Measurements from ENCODE around the gene RARS2.

The RARS2 gene

DNA sequence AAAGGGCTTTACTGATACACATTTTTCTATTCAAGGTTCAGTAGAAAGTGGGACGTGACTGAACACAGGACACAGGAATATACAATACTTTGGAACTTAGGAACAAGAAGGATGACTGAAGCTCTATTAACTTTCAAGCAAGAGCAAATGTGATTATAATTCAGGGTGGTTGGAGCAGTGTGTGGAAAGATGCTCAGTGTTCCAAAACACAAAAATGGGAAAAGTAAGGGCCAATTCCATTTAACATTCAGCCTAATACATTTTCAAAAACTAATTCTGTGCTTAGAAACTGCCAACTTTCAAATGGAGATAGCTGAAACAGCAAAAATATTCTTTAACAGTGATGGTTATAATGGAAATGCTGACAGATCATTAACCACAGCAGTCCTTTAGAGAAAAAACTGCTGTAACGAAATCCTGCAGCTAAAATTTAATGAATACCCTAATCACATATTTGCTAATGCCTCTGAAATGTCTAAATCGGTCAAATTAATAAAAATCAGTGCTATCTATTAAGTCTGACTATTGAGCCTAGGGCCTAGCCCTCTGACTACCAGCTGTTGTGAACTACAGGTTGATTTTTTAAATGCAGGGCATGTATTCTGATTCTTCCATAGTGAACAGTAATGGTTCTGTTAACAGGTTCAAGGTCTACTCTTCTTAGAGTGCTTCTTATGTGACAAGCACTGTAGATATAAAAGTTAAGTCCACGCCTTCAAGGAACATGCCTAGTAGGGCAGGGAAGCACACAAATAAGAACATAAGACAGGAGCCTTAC, 45.9 kb downstream of the RARS2 start:
- no peak for DNase-seq (ENCODE audit: low read depth, low spot score)
- POLR2A ChIA-PET: interaction anchor here (0.9 kb wide), 1 partner anchor 158 kb away, joined by 4 read pairs; the partner anchor contains the start of gene AKIRIN2
- CTCF ChIA-PET: no interaction called here
- no peak overlapping the region for H3K4me3 ChIP-seq (ENCODE audit: low read depth, low read length)
- TF ChIP-seq, protein P1, sequence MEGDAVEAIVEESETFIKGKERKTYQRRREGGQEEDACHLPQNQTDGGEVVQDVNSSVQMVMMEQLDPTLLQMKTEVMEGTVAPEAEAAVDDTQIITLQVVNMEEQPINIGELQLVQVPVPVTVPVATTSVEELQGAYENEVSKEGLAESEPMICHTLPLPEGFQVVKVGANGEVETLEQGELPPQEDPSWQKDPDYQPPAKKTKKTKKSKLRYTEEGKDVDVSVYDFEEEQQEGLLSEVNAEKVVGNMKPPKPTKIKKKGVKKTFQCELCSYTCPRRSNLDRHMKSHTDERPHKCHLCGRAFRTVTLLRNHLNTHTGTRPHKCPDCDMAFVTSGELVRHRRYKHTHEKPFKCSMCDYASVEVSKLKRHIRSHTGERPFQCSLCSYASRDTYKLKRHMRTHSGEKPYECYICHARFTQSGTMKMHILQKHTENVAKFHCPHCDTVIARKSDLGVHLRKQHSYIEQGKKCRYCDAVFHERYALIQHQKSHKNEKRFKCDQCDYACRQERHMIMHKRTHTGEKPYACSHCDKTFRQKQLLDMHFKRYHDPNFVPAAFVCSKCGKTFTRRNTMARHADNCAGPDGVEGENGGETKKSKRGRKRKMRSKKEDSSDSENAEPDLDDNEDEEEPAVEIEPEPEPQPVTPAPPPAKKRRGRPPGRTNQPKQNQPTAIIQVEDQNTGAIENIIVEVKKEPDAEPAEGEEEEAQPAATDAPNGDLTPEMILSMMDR (IDR thresholded peaks at IDR 0.05; ENCODE audit: insufficient read depth, low read length, missing control alignments): no peak

GRCh38 chr6:87541744-87542143, 48.0 kb downstream of the RARS2 start:
- DNase-seq (ENCODE audit: low read depth, low spot score): no peak
- ChIA-PET CTCF (interaction anchor here (1.2 kb wide), 1 partner anchor 13 kb away, joined by 3 read pairs; no protein-coding TSS in a partner anchor), POLR2A (no interaction called here)
- TF ChIP-seq, protein P1 (IDR thresholded peaks at IDR 0.05; ENCODE audit: insufficient read depth, low read length, missing control alignments): no peak
- H3K4me3 ChIP-seq (ENCODE audit: low read depth, low read length): no peak overlapping the region

DNA sequence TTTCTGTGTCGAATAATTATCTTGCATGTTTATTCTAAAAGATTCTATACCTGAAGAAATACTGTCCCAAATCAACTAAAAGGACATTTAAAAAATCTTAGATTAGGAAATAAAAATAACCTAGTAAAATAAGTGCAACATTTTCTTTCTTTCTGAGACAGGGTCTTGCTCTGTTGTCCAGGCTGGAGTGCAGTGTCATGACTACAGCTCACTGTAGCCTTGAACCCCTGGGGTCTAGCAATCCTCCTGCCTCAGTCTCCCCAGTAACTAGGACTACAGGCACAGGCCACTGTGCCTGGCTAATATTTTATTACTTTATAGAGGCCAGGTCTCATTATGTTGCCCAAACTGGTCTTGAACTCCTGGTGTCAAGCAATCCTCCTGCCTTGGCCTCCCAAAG, 48.7 kb downstream of the RARS2 start:
- H3K4me3 ChIP-seq (ENCODE audit: low read depth, low read length): no peak overlapping the region
- ChIA-PET POLR2A (no interaction called here), CTCF (interaction anchor here (1.2 kb wide), 1 partner anchor 14 kb away, joined by 3 read pairs; no protein-coding TSS in a partner anchor)
- DNase-seq (ENCODE audit: low read depth, low spot score): no peak
- TF ChIP-seq, protein P1 (IDR thresholded peaks at IDR 0.05; ENCODE audit: insufficient read depth, low read length, missing control alignments): no peak

DNA sequence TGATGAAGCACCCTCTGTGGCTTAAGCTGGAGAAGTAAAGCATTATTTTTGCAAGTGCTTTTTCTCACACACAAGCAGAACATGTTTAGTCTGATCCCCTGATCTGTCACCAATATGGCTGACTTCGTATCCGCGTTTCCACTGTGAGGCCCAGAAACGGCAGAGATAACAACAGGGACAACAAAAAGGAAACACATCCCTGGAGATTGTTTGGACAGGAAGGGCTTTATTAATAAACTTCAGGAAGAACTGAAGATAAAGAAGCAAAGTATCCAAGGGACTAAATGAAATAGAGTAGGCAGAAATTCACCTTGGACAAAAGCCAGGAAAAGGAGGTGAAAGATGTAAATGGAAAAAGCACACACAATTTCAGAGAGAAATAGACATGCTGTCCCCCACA, 49.2 kb downstream of the RARS2 start:
- no peak for DNase-seq (ENCODE audit: low read depth, low spot score)
- no peak overlapping the region for H3K4me3 ChIP-seq (ENCODE audit: low read depth, low read length)
- TF ChIP-seq, protein P1 (IDR thresholded peaks at IDR 0.05; ENCODE audit: insufficient read depth, low read length, missing control alignments): no peak
- ChIA-PET CTCF (interaction anchor here (1.2 kb wide), 1 partner anchor 14 kb away, joined by 3 read pairs; no protein-coding TSS in a partner anchor), POLR2A (no interaction called here)

DNA sequence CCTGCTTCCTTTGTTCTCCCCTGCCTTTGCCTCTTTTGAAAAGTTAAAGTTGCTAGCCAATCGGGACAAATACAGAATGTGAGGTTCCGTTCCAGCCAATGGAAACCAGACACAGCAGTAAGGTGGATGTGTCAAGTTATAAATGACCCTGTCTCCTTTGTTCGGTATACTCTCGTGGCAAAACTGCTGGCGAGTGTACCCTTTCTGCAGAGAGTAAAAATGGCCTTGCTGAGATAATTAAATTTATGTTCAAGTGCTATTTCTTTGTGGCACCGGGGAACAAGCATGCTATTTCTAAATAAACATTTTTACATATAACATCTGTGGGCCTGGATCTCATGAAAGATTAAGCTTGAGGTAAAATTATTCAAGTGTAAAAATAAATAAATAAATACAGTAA, 50.2 kb downstream of the RARS2 start:
- H3K4me3 ChIP-seq (ENCODE audit: low read depth, low read length): no peak overlapping the region
- DNase-seq (ENCODE audit: low read depth, low spot score): no peak
- ChIA-PET CTCF (no interaction called here), POLR2A (no interaction called here)
- TF ChIP-seq, protein P1 (IDR thresholded peaks at IDR 0.05; ENCODE audit: insufficient read depth, low read length, missing control alignments): no peak

- H3K4me3 ChIP-seq (ENCODE audit: low read depth, low read length): no peak overlapping the region
- DNase-seq (ENCODE audit: low read depth, low spot score): no peak
- ChIA-PET POLR2A (no interaction called here), CTCF (no interaction called here)
- TF ChIP-seq, protein P1 (IDR thresholded peaks at IDR 0.05; ENCODE audit: insufficient read depth, low read length, missing control alignments): no peak
These were observed 51.1 kb downstream of the RARS2 start for GRCh38 chr6:87538510-87539260.
